ENCODE results near the gene ZWILCH.

DNA sequence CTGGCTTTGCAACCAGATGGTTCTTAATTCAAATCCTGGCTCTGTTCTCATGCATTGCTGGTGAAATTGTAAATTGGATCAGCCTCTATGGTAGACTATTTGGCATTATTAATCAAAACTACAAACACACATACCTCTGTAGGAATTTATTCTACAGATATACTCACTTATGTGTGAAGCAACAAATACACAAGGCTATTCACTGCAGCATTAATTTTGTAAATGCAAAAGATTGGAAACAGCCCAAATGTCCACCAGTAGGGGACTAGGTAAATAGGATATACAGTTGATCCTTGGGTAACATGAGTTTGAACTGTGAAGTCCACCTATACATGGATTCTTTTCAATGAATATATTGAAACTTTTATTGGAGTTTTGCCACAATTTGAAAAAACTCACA lies 90.2 kb downstream of the ZWILCH start:
- TF ChIP-seq KAT2B (IDR thresholded peaks at IDR 0.05; ENCODE audit: low read depth, low read length) (no peak), CCNT2 (IDR thresholded peaks at IDR 0.05; ENCODE audit: borderline replicate concordance, extremely low read depth, insufficient read length, low read depth, low read length) (no peak), JUN (IDR thresholded peaks at IDR 0.05; ENCODE audit: borderline replicate concordance, low read depth, low read length) (no peak), JUN (CRISPR knock-in tag; IDR thresholded peaks at IDR 0.05; ENCODE audit: borderline replicate concordance) (no peak), HCFC1 (IDR thresholded peaks at IDR 0.05; ENCODE audit: low read depth, low read length) (no peak), EWSR1 (IDR thresholded peaks at IDR 0.05; ENCODE audit: borderline replicate concordance, low read depth, partially characterized antibody) (no peak), TCFL5 (CRISPR knock-in tag; conservative IDR thresholded peaks at IDR 0.05) (no peak), ADNP (tag; IDR thresholded peaks at IDR 0.05) (no peak), POLR2A (conservative IDR thresholded peaks at IDR 0.05) (no peak)
- TF ChIP-seq, protein P1, sequence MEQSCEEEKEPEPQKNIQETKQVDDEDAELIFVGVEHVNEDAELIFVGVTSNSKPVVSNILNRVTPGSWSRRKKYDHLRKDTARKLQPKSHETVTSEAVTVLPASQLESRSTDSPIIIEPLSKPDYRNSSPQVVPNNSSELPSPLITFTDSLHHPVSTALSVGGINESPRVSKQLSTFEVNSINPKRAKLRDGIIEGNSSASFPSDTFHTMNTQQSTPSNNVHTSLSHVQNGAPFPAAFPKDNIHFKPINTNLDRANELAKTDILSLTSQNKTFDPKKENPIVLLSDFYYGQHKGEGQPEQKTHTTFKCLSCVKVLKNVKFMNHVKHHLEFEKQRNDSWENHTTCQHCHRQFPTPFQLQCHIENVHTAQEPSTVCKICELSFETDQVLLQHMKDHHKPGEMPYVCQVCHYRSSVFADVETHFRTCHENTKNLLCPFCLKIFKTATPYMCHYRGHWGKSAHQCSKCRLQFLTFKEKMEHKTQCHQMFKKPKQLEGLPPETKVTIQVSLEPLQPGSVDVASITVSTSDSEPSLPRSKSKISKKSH (CRISPR knock-in tag; IDR thresholded peaks at IDR 0.05): no peak
